Upper lobe of left lung (tissue), 4 donors: ENCODE measurements around the gene FUT1.

ENCODE experiments used
- POLR2A ChIP-seq, 4 donors: fragments of 450-650 bp; IDR thresholded peaks; one replicate each; pipeline ENCODE4 v1.5.1; 2016 to 2017; ENCODE audit warnings: antibody characterized with exemption in 4 of 4, mild to moderate bottlenecking in 2 of 4
- POLR2AphosphoS5 ChIP-seq, 2 donors: sonication (generic); formaldehyde crosslinking; IDR thresholded peaks; one replicate each; pipeline ENCODE4 v1.5.1; 2017; ENCODE audit warnings: antibody characterized with exemption in 2 of 2
- TF ChIP-seq, protein P1 (sequence below), 6 experiments: fragments of 450-650 bp in 4 of 6; fragments of 200-600 bp in 2 of 6; sonication (generic) in 2 of 6; IDR thresholded peaks; one replicate each; pipeline ENCODE4 v1.5.1; 2016 to 2019; ENCODE audit warnings: antibody characterized with exemption in 6 of 6

DNA sequence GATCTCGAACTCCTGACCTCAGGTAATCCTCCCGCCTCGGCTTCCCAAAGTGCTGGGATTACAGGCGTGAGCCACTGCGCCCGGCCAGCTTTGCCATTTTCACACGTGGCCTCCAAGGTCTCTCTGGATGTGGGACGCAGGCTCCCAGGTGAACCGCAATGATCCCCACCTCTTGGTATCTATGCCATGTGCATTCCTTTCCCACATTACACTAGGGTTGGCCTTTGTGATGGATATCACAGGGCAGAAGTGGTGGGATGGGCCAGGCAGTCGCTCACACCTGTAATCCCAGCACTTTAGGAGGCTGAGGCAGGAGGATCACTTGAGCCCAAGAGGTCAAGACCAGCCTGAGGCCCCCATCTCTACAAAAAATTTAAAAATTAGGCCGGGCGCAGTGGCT lies 25.3 kb upstream of the FUT1 start:
- TF ChIP-seq POLR2A (IDR thresholded peaks at IDR 0.05), result no peak
- TF ChIP-seq, protein P1, sequence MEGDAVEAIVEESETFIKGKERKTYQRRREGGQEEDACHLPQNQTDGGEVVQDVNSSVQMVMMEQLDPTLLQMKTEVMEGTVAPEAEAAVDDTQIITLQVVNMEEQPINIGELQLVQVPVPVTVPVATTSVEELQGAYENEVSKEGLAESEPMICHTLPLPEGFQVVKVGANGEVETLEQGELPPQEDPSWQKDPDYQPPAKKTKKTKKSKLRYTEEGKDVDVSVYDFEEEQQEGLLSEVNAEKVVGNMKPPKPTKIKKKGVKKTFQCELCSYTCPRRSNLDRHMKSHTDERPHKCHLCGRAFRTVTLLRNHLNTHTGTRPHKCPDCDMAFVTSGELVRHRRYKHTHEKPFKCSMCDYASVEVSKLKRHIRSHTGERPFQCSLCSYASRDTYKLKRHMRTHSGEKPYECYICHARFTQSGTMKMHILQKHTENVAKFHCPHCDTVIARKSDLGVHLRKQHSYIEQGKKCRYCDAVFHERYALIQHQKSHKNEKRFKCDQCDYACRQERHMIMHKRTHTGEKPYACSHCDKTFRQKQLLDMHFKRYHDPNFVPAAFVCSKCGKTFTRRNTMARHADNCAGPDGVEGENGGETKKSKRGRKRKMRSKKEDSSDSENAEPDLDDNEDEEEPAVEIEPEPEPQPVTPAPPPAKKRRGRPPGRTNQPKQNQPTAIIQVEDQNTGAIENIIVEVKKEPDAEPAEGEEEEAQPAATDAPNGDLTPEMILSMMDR (IDR thresholded peaks at IDR 0.05), result no peak
- TF ChIP-seq POLR2AphosphoS5 (IDR thresholded peaks at IDR 0.05), result no peak
